GM18861 (cell line): ENCODE results near the gene SOX13.
"Not testable (repeated sequence)": the region's sequence is repeated elsewhere in the genome, so short reads cannot be mapped to it uniquely, and the experiment has no call there.

Experiments
- ATAC-seq: cut with Tn5 transposase; IDR thresholded peaks from one replicate; pipeline ENCODE4 v1.9.1; 2021; ENCODE audit not compliant: unreplicated experiment

The SOX13 gene

GRCh38 chr1:204072931-204073836 lies at the start of gene SOX13:
SOX13 (plus strand) TSS chr1:204073115; CDS start chr1:204112916, 39,801 bp downstream.
- no peak for ATAC-seq

GRCh38 chr1:204025917-204026707 lies 46.8 kb upstream of the SOX13 start:
- ATAC-seq, result no peak

- ATAC-seq, result no peak
These were observed 45.5 kb upstream of the SOX13 start for GRCh38 chr1:204027446-204027845.

- no peak for ATAC-seq
These were observed 43.9 kb upstream of the SOX13 start for GRCh38 chr1:204029016-204029415.

GRCh38 chr1:204031098-204031710 lies 41.7 kb upstream of the SOX13 start:
- no peak for ATAC-seq

- ATAC-seq, result no peak
These were observed 40.2 kb upstream of the SOX13 start for GRCh38 chr1:204032642-204033235.

GRCh38 chr1:204033306-204033705 lies 39.6 kb upstream of the SOX13 start:
- no peak for ATAC-seq

GRCh38 chr1:204036882-204037655 lies 35.8 kb upstream of the SOX13 start:
- no peak for ATAC-seq

- ATAC-seq, result no peak
These were observed 31.6 kb upstream of the SOX13 start for GRCh38 chr1:204041232-204041767.

- no peak for ATAC-seq
These were observed 31.0 kb upstream of the SOX13 start for GRCh38 chr1:204041803-204042505.

- no peak for ATAC-seq
These were observed 30.4 kb upstream of the SOX13 start for GRCh38 chr1:204042516-204042915.

GRCh38 chr1:204043680-204044079 lies 29.2 kb upstream of the SOX13 start:
- ATAC-seq, result no peak

GRCh38 chr1:204044448-204044847 lies 28.5 kb upstream of the SOX13 start:
- no peak for ATAC-seq

GRCh38 chr1:204045430-204045829 lies 27.5 kb upstream of the SOX13 start:
- no peak for ATAC-seq

GRCh38 chr1:204046346-204046745 lies 26.6 kb upstream of the SOX13 start:
- no peak for ATAC-seq

- ATAC-seq, result not testable (repeated sequence)
These were observed 24.1 kb upstream of the SOX13 start for GRCh38 chr1:204048796-204049195.

- ATAC-seq, result no peak
These were observed 21.7 kb upstream of the SOX13 start for GRCh38 chr1:204051258-204051657.

GRCh38 chr1:204051718-204052117 lies 21.2 kb upstream of the SOX13 start:
- ATAC-seq, result no peak

GRCh38 chr1:204053893-204054292 lies 19.0 kb upstream of the SOX13 start:
- ATAC-seq, result no peak
